HEK293 (cell line): ENCODE measurements around the gene ACTN4.

Experiments
- BCL11B ChIP-seq: fragments of 450-650 bp; formaldehyde crosslinking; IDR thresholded peaks from 2 replicates; pipeline ENCODE4 v1.5.1; 2016; ENCODE audit warnings: low read depth, missing biosample characterization, missing genetic modification characterization
- PRDM2 ChIP-seq: fragments of 450-650 bp; formaldehyde crosslinking; IDR thresholded peaks from 2 replicates; pipeline ENCODE4 v1.5.1; 2016; ENCODE audit warnings: missing biosample characterization, missing genetic modification characterization, borderline replicate concordance
- ZFP37 ChIP-seq: fragments of 450-650 bp; formaldehyde crosslinking; IDR thresholded peaks from 2 replicates; pipeline ENCODE4 v1.5.1; 2016; ENCODE audit warnings: missing biosample characterization, missing genetic modification characterization
- ZNF133 ChIP-seq: fragments of 450-650 bp; formaldehyde crosslinking; IDR thresholded peaks from 2 replicates; pipeline ENCODE4 v1.5.1; 2016; ENCODE audit warnings: missing biosample characterization, missing genetic modification characterization
- ZNF18 ChIP-seq: fragments of 450-650 bp; formaldehyde crosslinking; IDR thresholded peaks from 2 replicates; pipeline ENCODE4 v1.5.1; 2016; ENCODE audit warnings: missing biosample characterization, missing genetic modification characterization
- ZNF211 ChIP-seq: fragments of 450-650 bp; formaldehyde crosslinking; IDR thresholded peaks from 2 replicates; pipeline ENCODE4 v1.5.1; 2016; ENCODE audit warnings: low read depth, missing biosample characterization, missing genetic modification characterization
- TF ChIP-seq, protein P1 (sequence below): fragments of 450-650 bp; formaldehyde crosslinking; IDR thresholded peaks from 2 replicates; pipeline ENCODE4 v1.5.1; 2017; ENCODE audit warnings: missing biosample characterization, mild to moderate bottlenecking, missing genetic modification characterization, moderate library complexity
- TF ChIP-seq, protein P2 (sequence below): fragments of 450-650 bp; formaldehyde crosslinking; conservative IDR thresholded peaks from 2 replicates; pipeline ENCODE4 v1.5.1; 2016; ENCODE audit warnings: low read depth, missing biosample characterization, missing genetic modification characterization
- TF ChIP-seq, protein P3 (sequence below): fragments of 450-650 bp; formaldehyde crosslinking; IDR thresholded peaks from 2 replicates; pipeline ENCODE4 v1.5.1; 2016; ENCODE audit warnings: missing biosample characterization, missing genetic modification characterization, borderline replicate concordance

The ACTN4 gene

GRCh38 chr19:38648769-38649304 lies 1.4 kb downstream of the ACTN4 start (continued):
- TF ChIP-seq, protein P1, sequence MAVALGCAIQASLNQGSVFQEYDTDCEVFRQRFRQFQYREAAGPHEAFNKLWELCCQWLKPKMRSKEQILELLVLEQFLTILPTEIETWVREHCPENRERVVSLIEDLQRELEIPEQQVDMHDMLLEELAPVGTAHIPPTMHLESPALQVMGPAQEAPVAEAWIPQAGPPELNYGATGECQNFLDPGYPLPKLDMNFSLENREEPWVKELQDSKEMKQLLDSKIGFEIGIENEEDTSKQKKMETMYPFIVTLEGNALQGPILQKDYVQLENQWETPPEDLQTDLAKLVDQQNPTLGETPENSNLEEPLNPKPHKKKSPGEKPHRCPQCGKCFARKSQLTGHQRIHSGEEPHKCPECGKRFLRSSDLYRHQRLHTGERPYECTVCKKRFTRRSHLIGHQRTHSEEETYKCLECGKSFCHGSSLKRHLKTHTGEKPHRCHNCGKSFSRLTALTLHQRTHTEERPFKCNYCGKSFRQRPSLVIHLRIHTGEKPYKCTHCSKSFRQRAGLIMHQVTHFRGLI (tag by site-specific recombination): no peak
- TF ChIP-seq BCL11B (tag by site-specific recombination) (no peak), ZNF18 (tag by site-specific recombination) (no peak; the same call in 1 of the 2 replicates), ZNF211 (tag by site-specific recombination) (no peak), PRDM2 (tag by site-specific recombination) (no peak), ZFP37 (0 out of 2 replicates have a peak, but pooled peaks have one; percentile 5), ZNF133 (tag by site-specific recombination) (no peak)
- TF ChIP-seq, protein P2, sequence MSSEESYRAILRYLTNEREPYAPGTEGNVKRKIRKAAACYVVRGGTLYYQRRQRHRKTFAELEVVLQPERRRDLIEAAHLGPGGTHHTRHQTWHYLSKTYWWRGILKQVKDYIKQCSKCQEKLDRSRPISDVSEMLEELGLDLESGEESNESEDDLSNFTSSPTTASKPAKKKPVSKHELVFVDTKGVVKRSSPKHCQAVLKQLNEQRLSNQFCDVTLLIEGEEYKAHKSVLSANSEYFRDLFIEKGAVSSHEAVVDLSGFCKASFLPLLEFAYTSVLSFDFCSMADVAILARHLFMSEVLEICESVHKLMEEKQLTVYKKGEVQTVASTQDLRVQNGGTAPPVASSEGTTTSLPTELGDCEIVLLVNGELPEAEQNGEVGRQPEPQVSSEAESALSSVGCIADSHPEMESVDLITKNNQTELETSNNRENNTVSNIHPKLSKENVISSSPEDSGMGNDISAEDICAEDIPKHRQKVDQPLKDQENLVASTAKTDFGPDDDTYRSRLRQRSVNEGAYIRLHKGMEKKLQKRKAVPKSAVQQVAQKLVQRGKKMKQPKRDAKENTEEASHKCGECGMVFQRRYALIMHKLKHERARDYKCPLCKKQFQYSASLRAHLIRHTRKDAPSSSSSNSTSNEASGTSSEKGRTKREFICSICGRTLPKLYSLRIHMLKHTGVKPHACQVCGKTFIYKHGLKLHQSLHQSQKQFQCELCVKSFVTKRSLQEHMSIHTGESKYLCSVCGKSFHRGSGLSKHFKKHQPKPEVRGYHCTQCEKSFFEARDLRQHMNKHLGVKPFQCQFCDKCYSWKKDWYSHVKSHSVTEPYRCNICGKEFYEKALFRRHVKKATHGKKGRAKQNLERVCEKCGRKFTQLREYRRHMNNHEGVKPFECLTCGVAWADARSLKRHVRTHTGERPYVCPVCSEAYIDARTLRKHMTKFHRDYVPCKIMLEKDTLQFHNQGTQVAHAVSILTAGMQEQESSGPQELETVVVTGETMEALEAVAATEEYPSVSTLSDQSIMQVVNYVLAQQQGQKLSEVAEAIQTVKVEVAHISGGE (tag by site-specific recombination): no peak; the same call in 1 of the 2 replicates
- TF ChIP-seq, protein P3, sequence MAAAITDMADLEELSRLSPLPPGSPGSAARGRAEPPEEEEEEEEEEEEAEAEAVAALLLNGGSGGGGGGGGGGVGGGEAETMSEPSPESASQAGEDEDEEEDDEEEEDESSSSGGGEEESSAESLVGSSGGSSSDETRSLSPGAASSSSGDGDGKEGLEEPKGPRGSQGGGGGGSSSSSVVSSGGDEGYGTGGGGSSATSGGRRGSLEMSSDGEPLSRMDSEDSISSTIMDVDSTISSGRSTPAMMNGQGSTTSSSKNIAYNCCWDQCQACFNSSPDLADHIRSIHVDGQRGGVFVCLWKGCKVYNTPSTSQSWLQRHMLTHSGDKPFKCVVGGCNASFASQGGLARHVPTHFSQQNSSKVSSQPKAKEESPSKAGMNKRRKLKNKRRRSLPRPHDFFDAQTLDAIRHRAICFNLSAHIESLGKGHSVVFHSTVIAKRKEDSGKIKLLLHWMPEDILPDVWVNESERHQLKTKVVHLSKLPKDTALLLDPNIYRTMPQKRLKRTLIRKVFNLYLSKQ: no peak
- TF ChIP-seq, all 188 proteins: peak for 20
